ENCODE measurements around the gene YEATS4.

DNA sequence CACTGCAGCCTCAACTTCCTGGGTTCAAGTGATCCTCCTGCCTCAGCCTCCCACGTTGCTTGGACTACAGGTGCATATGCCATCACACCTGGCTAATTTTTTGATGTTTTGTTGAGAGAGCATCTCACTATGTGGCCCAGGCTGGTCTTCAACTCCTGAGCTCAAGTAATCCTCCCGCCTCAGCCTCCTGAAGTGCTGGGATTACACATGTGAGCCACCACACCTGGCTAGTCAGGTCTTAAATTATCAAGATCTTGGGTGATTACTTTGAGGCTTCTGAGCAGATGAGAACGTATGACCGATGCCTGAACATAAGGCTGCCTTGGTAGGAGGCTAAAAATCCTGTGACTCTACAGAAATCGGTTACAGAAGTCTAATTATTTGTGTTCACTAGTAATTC is 57.7 kb downstream of the YEATS4 start:
- TF ChIP-seq, protein P1, sequence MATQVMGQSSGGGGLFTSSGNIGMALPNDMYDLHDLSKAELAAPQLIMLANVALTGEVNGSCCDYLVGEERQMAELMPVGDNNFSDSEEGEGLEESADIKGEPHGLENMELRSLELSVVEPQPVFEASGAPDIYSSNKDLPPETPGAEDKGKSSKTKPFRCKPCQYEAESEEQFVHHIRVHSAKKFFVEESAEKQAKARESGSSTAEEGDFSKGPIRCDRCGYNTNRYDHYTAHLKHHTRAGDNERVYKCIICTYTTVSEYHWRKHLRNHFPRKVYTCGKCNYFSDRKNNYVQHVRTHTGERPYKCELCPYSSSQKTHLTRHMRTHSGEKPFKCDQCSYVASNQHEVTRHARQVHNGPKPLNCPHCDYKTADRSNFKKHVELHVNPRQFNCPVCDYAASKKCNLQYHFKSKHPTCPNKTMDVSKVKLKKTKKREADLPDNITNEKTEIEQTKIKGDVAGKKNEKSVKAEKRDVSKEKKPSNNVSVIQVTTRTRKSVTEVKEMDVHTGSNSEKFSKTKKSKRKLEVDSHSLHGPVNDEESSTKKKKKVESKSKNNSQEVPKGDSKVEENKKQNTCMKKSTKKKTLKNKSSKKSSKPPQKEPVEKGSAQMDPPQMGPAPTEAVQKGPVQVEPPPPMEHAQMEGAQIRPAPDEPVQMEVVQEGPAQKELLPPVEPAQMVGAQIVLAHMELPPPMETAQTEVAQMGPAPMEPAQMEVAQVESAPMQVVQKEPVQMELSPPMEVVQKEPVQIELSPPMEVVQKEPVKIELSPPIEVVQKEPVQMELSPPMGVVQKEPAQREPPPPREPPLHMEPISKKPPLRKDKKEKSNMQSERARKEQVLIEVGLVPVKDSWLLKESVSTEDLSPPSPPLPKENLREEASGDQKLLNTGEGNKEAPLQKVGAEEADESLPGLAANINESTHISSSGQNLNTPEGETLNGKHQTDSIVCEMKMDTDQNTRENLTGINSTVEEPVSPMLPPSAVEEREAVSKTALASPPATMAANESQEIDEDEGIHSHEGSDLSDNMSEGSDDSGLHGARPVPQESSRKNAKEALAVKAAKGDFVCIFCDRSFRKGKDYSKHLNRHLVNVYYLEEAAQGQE (IDR thresholded peaks at IDR 0.05; ENCODE audit: insufficient read depth in 1 of 2, low read depth in 2 of 2, low read length in 2 of 2): no peak
- no peak for TF ChIP-seq FOXP2 (optimal IDR thresholded peaks at IDR 0.05; ENCODE audit: borderline replicate concordance, extremely low read depth, extremely low read length, insufficient read depth)
- TF ChIP-seq POLR2AphosphoS5 (IDR thresholded peaks at IDR 0.05; ENCODE audit: low read depth, low read length): no peak
- TF ChIP-seq SIN3A (IDR thresholded peaks at IDR 0.05; ENCODE audit: borderline replicate concordance, insufficient read depth, low read length): no peak
- no peak for TF ChIP-seq TAF1 (IDR thresholded peaks at IDR 0.05; ENCODE audit: borderline replicate concordance, insufficient read depth, low read length)
